ENCODE data around the gene DDX42.

The DDX42 gene

DNA sequence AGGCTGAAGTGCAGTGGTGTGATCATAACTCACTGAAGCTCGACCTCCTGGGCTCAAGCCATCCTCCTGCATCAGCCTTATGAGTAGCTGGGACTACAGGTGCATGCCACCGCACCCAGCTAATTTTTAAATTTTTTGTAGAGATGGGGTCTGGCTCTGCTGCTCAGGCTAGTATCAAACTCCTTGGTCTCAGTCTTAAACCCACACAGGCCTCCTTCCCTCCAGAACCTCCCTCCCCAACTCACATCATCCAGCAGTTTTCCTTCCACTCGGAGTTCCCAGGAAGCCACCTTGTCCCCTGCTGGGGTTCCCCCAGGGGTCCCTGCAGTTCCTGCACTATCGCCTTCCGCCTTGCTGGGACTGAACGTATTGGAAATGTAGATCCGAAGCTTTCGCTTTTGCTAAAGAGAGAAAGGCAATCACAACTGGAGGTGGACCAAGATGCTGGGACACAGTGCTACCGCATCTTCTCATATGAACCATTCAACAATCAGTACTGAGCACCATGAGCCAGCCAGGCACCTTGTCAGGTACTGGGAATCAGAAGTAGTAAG lies 61.3 kb downstream of the DDX42 start:
- DNase-seq (ENCODE audit: low read depth), result no peak
- in situ Hi-C loops (cut with HindIII; ENCODE audit: low sequenced_read_pairs), result no loop called here
- H3K4me3 ChIP-seq (ENCODE audit: low read depth, low read length), result no peak overlapping the region
- TF ChIP-seq, protein P1, sequence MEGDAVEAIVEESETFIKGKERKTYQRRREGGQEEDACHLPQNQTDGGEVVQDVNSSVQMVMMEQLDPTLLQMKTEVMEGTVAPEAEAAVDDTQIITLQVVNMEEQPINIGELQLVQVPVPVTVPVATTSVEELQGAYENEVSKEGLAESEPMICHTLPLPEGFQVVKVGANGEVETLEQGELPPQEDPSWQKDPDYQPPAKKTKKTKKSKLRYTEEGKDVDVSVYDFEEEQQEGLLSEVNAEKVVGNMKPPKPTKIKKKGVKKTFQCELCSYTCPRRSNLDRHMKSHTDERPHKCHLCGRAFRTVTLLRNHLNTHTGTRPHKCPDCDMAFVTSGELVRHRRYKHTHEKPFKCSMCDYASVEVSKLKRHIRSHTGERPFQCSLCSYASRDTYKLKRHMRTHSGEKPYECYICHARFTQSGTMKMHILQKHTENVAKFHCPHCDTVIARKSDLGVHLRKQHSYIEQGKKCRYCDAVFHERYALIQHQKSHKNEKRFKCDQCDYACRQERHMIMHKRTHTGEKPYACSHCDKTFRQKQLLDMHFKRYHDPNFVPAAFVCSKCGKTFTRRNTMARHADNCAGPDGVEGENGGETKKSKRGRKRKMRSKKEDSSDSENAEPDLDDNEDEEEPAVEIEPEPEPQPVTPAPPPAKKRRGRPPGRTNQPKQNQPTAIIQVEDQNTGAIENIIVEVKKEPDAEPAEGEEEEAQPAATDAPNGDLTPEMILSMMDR (IDR thresholded peaks at IDR 0.05; ENCODE audit: low read depth, low read length, missing control alignments), result no peak

DNA sequence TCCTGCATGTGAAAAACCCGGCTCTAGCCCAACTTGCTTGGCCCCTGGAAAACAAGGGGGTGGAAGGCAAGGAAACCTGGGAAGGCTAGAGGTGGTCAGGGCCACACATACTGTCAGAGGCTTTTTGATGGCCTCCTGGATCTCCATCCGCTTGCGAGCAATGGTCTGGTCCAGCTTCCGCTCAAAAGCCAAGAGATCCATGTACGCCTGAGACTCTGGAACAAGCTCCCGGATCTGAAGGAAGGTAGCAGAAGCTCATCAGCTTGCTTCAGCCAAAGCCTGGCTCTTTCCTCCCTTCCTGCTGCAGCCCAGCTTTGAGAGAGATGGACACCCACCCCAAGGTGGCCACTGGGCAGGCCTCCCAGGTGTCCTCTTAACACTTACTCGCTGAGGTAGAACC lies 62.8 kb downstream of the DDX42 start:
- TF ChIP-seq, protein P1 (IDR thresholded peaks at IDR 0.05; ENCODE audit: low read depth, low read length, missing control alignments), result no peak
- no peak for DNase-seq (ENCODE audit: low read depth)
- H3K4me3 ChIP-seq (ENCODE audit: low read depth, low read length), result no peak overlapping the region
- in situ Hi-C loops (cut with HindIII; ENCODE audit: low sequenced_read_pairs), result no loop called here

DNA sequence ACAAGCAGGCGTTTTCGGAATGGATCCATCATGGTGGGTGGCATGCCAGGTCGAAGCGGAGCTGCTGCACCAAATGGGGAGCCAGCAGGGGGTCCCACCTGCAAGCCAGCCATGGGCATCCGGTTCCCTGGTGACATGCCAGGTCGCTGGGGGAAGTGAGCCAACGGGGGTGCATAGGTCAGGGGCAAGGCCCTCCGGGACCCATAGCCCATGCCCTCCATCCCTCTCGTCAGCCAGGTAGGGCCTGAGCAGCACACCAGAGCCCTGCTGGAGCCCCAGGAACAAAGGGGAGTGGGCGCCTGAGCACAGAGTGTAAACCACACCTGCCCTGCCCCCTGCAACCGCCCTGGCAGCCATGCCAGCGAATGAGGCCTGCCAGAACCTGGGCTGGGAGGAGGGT lies 63.5 kb downstream of the DDX42 start:
- TF ChIP-seq, protein P1 (IDR thresholded peaks at IDR 0.05; ENCODE audit: low read depth, low read length, missing control alignments), result no peak
- DNase-seq (ENCODE audit: low read depth), result no peak
- no peak overlapping the region for H3K4me3 ChIP-seq (ENCODE audit: low read depth, low read length)
- in situ Hi-C loops (cut with HindIII; ENCODE audit: low sequenced_read_pairs), result no loop called here

DNA sequence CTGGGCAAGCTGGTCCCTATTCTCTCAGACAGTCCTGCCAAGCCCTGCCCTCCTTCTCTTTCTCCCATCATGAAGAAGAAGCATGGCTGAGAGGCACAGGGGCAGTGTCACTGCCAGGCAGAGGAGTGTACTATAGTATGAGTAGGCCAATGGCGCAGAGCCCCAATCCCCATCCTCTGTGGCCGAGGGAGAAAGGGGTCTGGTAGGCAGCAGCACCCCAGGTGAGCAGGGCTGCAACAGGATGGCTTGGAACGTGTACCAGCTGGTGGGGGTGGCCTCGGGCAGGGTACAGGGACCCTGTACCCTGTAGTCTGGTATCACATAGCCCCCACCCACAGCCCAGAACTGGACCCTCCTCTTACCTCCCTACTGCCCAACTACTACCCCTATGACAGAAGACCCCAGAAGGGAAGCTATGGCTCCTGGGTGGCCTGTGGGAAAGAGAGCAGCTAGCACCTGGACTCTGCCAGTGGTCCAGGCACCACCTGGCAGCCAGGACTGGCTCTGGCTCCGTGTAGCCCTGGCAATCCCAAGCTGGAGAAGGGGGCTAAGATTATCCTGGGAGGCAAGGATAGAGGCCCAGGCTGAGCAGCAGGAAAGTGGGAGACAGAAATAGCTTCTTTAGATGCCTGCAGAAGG lies 64.1 kb downstream of the DDX42 start:
- TF ChIP-seq, protein P1 (IDR thresholded peaks at IDR 0.05; ENCODE audit: low read depth, low read length, missing control alignments), result no peak
- no peak for DNase-seq (ENCODE audit: low read depth)
- in situ Hi-C loops (cut with HindIII; ENCODE audit: low sequenced_read_pairs), result no loop called here
- no peak overlapping the region for H3K4me3 ChIP-seq (ENCODE audit: low read depth, low read length)

DNA sequence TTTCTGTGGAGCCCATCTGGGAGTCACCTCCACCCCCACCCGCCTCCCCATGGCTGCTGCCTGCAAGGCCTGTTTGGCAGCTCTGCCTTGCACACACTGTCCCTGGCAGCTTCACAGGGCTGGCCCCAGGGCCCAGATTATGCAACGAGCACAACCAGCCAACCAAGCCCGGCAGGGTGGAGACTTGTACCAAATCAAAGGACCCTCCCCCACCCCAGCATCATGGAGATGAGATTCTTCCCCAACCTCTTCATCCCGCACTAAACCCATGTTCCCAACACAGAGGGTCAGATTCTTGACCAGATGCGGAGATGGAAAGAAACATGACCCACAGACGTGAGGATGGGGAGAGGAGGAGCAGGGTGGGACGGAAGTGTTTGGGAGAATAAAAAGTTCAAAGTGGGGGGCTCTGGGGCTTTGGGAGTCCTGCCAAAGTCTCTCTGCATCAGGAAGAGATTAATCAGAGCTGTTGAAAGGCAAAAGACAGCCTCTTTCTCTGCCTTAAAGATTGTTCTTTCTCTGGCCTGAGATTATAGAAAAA lies 64.7 kb downstream of the DDX42 start:
- in situ Hi-C loops (cut with HindIII; ENCODE audit: low sequenced_read_pairs), result no loop called here
- no peak overlapping the region for H3K4me3 ChIP-seq (ENCODE audit: low read depth, low read length)
- DNase-seq (ENCODE audit: low read depth), result no peak
- TF ChIP-seq, protein P1 (IDR thresholded peaks at IDR 0.05; ENCODE audit: low read depth, low read length, missing control alignments), result no peak

DNA sequence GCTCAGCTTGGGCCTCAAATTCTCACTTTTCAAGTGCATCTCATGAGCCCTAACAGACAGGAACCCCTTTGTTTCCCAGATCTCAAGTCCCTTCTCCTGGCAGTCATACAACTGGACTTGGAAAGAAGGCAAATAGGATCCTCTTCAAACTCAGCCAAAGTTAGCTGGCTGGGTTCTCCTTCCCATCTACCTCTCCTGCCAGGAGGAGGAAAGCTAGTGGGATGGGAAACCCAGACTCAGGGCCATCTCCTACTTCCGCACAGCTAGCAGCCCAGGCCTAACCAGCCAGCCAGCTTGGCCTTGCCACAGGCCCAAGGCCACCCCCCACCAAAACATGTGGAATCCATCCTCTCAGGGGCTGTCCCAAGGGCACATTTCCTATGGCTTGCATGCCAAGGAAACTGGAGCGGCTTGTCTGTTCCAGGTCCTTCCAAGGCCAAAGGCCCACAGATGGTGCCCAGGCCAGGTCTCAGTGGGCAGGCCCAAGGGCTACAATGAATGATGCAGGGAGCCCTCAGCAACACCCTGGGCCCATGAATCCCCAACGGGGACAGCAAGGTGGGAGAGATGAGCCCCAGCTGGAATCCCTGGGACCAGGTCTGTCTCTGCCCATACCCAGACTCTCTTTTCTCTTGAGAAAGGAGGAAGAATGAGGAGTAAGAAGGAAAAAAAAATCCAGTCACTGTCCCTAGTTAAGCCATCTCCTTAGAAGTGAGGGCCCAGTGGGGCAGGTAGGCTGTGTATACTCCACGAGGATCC lies 66.8 kb downstream of the DDX42 start:
- peak overlapping the region; percentile 85 for H3K4me3 ChIP-seq (ENCODE audit: low read depth, low read length)
- DNase-seq (ENCODE audit: low read depth), result no peak
- TF ChIP-seq, protein P1 (IDR thresholded peaks at IDR 0.05; ENCODE audit: low read depth, low read length, missing control alignments), result no peak
- in situ Hi-C loops (cut with HindIII; ENCODE audit: low sequenced_read_pairs), result no loop called here

Measured in astrocyte of the cerebellum (primary cell).